ENCODE measurements around the gene TLE1.

Gene TLE1

GRCh38 chr9:81687521-81688261 lies 1.7 kb downstream of the TLE1 start:
- peak overlapping the region; percentile 84 for H3K27ac ChIP-seq
- no peak for DNase-seq (ENCODE audit: low read depth, low spot score)

DNA sequence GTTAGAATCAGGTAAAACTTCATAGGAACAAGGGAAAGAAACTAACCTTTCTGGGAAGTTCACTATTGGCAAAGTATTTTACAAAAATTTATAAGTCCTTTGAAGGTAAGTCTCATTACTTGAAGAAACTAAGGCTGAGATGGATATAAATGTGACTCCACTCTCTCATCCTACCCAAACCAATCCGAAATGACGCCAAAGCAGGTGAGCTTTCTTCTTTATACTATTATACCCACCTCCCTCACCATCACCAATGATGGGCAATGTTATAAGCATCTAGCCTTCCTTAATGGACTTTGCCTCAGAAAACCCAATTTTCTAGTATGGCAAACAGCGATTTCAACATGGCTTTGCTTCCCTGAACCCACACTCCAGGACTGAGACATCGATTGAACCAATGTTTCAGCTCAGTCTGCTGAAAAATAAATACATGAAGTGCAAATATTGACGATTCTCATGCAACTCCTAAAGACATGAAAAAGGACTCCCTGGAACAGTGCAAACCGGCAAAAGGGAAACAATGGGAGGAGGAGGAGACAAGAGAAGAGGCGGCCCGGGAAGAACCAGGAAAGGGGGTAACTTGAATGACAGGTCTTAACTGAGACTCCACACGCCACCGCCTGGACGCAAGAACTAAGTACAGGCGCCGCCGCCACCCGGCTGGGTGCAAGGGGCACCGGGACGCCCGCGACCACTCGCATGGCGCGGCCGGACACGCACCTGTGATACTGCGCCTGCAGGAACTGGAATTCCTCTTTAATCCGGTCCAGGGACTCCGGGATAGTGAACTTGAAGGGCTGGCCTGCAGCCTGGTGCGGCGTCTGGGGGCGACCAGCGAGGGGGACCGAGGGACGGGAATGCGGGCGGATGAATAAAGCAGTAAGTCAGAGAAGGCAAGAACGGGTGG lies 2.5 kb downstream of the TLE1 start:
- H3K27ac ChIP-seq = peak overlapping the region; percentile 84
- peak; percentile 56 for DNase-seq (ENCODE audit: low read depth, low spot score)

DNA sequence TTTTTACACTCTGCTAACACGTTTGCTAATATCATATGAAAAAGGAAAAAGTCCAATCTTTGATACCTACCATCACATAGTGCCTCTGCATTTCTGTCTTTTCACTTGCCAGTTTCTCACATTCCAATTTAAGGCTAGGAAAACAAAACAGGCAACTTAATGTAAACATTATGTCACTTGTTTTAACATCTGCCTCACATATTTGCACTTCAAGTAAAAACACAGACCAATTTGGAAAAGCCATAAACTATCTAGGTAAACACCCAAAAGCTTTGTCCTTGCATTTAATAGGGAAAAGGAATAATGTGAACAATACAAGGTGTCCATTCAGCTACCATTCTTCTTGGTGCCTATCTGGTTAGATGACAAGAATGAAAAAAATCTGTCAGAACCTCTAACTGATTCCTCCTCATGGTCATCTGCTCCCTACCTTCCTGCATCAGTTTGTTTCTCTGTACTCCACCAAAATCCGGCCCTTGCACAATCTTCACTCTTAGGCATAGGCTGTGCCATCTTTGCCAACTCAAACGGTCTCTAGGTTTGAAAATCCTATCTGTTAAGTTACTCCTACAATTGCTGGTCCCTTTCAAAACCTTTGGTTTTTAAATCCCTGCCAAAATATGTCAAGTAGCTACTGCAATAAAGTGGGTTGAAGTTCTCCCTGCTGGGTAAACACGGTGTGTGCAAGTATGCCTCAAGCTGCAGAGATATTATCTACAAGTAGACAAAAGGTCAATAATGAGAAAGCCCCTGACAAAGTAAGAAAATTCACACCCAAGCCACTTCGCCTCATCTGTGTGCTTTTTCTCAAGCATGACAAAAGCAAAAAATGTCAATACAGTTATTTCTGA lies 3.4 kb downstream of the TLE1 start:
- no peak for DNase-seq (ENCODE audit: low read depth, low spot score)
- no peak overlapping the region for H3K27ac ChIP-seq

DNA sequence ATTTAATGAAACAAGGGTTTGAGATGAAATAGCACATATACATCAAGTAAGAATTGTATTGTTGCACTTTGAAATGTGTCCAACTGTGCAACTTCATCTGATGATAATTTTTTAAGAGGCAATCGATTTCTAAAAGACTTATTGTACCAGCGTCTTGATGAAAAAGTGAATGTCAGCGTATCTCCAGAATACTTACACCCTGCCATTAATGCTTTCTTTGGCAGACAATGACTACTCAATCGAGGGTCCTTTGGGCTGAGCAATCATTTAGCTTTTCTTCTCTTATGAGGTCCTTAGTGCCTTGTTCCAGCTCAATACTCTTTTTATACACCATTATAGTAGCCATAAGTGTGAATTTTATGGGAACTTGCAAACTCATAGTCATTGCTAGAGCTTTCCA lies 4.7 kb downstream of the TLE1 start:
- no peak for DNase-seq (ENCODE audit: low read depth, low spot score)

GRCh38 chr9:81683704-81684103 lies 5.6 kb downstream of the TLE1 start:
- H3K27ac ChIP-seq = no peak overlapping the region
- no peak for DNase-seq (ENCODE audit: low read depth, low spot score)

More for the DNA sequence above, 4.7 kb downstream of the TLE1 start:
- H3K27ac ChIP-seq = no peak overlapping the region

DNA sequence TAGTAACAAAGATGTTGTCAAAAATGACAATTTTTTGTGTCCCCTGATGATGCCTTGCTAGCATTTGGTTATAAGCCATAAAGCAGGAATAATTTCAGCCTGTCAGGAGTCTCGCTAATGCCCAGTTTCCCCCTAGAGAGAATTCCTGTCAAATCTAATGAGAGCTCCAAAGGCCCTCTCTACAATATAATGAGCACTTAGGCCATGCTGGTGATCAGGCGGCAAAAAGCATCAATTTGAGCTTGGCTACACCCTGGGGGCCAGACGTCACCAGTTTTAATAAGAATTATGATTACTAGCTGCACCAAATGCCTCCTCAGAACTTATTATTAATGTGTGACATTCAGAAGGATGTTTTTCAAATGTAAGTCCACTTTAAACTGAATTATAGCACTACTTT lies 6.1 kb downstream of the TLE1 start:
- DNase-seq (ENCODE audit: low read depth, low spot score) = no peak
- H3K27ac ChIP-seq = no peak overlapping the region

DNA sequence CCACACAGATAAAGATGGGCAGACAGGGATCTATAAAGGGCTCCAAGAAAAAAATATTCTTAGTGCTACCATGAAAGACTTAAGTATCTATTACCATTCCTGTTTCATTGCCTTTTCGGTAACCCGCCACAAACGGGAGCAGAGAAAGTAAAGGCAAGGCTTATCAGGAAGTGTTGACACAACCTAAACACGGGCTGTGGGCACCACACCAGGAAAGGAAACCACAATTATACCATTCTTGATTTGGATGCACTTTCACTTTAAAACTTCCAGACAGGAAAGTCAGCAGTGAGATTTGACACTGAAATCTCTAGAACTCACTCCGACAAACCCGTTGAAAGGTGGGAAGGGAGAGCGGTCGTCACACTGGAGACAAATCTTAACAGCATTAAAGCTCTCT lies 6.5 kb downstream of the TLE1 start:
- no peak overlapping the region for H3K27ac ChIP-seq
- no peak for DNase-seq (ENCODE audit: low read depth, low spot score)

DNA sequence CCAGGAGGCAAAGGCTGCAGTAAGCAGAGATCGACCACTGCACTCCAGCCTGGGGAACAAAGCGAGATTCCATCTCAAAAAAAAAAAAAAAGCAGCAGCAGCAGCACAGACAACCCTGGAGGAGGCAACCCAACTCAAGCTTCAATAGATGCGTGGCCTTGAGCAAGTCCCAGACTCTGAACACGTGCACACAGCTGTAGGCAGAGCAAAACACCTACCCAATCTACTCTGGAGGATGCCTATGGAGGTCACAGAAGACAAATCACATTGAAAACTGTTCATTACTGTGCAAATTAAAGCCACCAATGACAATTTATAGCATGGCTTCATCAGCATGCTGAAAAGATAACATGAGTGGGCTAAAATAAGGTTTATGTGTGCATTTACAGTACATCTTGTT lies 7.2 kb downstream of the TLE1 start:
- no peak for DNase-seq (ENCODE audit: low read depth, low spot score)
- H3K27ac ChIP-seq = no peak overlapping the region

DNA sequence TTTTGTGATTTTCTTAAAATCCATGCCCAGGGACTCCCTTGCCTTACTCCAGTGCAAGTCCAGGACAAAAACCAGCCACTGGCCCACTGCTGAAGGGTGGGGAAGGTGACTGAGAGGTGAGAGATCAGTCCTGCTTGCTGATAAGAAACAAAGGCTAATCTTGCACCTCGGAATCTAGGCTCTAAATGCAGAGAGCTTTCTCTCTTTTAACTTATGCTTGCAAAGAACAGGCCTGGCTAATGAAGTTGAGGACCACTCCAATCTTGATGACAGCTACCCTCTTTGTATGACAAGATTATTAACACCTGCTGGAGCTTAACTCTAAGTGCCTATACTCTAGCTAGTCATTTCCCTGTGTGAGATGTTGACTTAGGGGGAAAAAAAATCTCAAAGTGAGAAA lies 8.8 kb downstream of the TLE1 start:
- H3K27ac ChIP-seq = no peak overlapping the region
- DNase-seq (ENCODE audit: low read depth, low spot score) = no peak

DNA sequence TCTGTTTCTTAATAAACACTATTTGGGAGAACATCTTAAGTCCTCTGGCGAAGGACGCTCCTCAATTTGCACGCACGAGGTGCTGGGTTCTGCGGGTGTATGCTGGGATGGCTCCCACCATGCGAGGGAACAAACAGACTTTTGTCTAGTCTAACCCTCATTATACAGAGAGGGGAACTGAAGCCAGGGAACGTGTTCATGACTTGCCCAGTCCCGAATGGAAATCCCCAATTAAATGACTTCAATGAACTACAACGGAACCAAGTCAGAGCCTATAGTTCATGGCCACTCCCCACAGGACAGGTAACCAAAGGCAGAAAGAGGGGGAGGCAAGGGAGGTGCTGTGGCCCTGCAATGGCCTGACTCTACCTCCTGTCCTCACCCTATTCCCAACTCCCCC lies 9.3 kb downstream of the TLE1 start:
- no peak overlapping the region for H3K27ac ChIP-seq

GRCh38 chr9:81678088-81678487 lies 11.3 kb downstream of the TLE1 start:
- H3K27ac ChIP-seq = no peak overlapping the region
- no peak for DNase-seq (ENCODE audit: low read depth, low spot score)

More for the DNA sequence above, 9.3 kb downstream of the TLE1 start:
- DNase-seq (ENCODE audit: low read depth, low spot score) = no peak

GRCh38 chr9:81676395-81676794 lies 13.0 kb downstream of the TLE1 start:
- no peak for DNase-seq (ENCODE audit: low read depth, low spot score)
- H3K27ac ChIP-seq = no peak overlapping the region

DNA sequence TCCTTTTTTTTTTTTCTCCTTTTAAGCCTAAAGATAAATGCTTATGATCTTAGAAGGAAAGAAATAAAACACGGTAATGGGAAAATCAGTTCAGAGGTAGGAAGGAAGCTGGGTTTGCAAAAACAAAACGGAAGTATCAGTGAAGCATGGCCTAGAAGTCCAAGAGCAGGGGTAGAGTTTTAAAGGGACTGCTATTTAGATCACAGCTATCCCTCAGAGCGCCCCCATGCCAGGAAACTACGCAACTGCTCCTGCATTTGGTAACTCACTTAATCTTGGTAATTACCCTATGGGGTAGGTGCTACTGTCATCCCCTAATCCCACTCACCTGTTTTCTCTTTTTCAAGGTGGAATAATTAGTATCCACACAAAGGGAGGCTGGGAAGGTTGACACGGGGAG lies 16.0 kb downstream of the TLE1 start:
- no peak overlapping the region for H3K27ac ChIP-seq
- DNase-seq (ENCODE audit: low read depth, low spot score) = no peak

DNA sequence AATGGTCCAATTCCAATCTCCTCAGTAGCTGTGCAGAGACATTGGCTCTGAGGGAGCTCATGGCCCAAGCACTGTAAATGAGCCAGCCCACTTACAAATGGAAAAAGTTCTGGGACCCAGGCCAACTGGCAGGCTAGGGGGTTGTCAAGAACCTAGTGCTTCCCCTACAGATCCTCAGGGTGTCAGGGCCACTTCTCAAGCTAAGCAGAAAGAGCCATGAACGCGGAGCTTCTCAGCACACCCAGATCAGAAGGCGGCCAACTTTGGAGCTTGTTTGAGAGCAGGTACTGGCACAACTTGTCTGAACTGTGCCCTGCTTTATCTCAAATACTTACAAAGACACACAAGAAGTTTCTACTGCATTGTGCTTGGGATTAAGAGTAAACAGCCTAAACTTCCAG lies 17.5 kb downstream of the TLE1 start:
- DNase-seq (ENCODE audit: low read depth, low spot score) = no peak
- H3K27ac ChIP-seq = no peak overlapping the region

DNA sequence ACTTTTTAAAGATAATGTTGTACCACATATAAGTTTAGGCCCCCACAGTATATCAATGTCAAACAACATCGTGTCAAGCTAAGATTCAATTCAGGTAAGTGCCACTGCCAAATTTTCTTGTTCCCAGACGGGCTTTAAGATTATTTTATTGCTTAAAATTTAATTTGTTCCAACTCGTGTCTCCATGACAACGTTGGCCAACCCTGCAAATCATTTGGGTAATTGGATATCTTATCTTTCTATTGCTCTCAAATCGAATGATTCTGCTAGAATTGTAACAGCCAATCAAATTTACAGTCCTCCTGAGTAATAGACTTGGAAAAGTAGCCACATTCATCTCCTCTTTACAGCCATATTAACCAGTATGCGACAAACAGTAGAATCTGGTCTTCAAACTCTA lies 19.5 kb downstream of the TLE1 start:
- no peak for DNase-seq (ENCODE audit: low read depth, low spot score)
- no peak overlapping the region for H3K27ac ChIP-seq

DNA sequence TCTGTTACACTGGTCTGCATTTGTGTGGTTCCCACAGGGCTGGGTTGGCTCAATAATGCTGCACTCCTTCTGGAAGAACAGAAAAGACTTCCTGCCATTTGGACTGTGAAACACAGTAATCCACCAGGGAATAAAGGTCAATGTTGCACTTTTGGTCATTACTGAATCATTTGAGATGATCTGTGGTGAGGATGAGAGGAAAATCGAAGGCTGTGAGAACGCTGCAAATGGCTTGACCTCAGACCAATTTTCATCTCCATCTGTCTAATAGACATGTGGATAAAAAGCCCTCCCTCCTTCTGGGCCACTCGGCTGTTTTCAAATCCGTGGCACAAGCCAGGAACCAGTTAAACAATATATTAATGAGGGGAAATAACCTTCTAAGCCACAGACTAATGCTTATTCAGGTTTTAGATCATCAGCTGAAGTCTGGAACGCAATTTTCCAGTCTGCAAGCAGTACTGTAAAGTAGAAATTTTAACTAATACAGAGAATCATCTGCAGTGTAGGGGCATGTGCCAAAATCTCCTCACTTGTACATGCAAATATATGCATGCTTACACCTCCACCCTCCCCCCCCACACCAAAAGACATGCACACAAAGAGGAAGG lies 20.2 kb downstream of the TLE1 start:
- no peak for DNase-seq (ENCODE audit: low read depth, low spot score)
- no peak overlapping the region for H3K27ac ChIP-seq

DNA sequence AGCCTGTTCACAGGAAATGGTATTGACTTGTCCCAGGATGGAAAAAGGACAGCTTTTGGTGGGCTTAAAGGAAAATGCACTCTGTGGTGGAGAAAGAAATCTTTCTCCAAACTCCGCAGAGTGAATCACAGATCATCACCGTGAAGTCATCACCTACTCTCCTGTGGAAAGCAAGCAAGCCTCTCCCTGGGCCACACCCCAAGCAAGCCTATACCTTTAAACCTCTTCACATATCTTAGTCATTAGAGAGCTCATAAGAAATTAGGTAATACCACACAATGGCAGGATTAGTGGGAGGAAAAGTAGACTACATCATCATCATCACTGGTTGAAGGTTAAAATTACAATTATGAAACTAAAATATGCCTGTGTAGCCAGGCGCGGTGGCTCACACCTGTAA lies 23.2 kb downstream of the TLE1 start:
- DNase-seq (ENCODE audit: low read depth, low spot score) = peak; percentile 51
- H3K27ac ChIP-seq = peak overlapping the region; percentile 29

GRCh38 chr9:81665322-81665871 lies 23.9 kb downstream of the TLE1 start:
- H3K27ac ChIP-seq = no peak overlapping the region
- no peak for DNase-seq (ENCODE audit: low read depth, low spot score)

DNA sequence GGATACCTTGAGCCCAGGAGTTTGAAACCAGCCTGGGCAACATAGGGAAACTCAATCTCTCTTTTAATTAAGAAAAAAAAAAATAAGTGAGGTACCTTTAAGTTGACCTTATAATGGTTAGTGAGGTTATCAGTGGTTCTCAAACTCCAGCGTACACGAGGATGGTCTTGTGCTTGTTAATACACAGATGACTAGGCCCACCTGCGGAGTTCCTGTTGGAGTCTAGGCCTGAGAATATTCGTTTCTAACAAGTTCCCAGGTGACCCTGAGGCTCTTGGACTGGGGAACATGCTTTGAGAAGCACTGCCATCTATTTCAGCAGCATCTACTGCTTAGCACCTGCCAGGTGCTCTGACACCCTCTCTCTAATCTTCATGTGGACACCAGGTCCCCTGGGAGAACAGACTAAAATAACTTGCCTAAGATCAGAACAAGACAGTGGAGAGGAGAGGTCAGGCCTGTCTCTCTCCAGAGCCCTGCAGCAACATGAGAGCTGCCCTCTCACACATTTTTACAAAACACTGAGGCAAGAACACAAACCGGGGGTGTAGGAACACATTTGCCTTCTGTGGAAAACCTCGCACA lies 24.6 kb downstream of the TLE1 start:
- no peak overlapping the region for H3K27ac ChIP-seq
- no peak for DNase-seq (ENCODE audit: low read depth, low spot score)

GRCh38 chr9:81661339-81661738 lies 28.0 kb downstream of the TLE1 start:
- no peak overlapping the region for H3K27ac ChIP-seq
- no peak for DNase-seq (ENCODE audit: low read depth, low spot score)
